Fibroblast of villous mesenchyme (primary cell): ENCODE results near the gene FRMD5. TPM values are rescaled to one million over a fixed set of nuclear protein-coding genes. Genes with fewer than 3 reads are reported as not detected.
"Not testable (repeated sequence)": the region's sequence is repeated elsewhere in the genome, so short reads cannot be mapped to it uniquely, and the experiment has no call there.

Experiments
- DNase-seq: peaks from one replicate; pipeline ENCODE4 v3.0.0-alpha.2; 2010; ENCODE audit warnings: low read depth
- H3K4me3 ChIP-seq: 2 replicates; pipeline ENCODE4 v1.5.1; 2011; ENCODE audit warnings: low read depth, mild to moderate bottlenecking, low read length
- CTCF ChIP-seq: IDR thresholded peaks from 2 replicates; pipeline ENCODE4 v1.5.1; 2012; ENCODE audit warnings: low read depth, mild to moderate bottlenecking, low read length; ENCODE audit not compliant: insufficient read depth
- small RNA-seq: library from RNA; depleted of rRNA; stranded (forward); fragments of <200 nt; gene quantifications from one replicate; pipeline ENCODE3, GENCODE V24; 2012
- total RNA-seq: library from RNA; depleted of rRNA; stranded (reverse); fragments of >200 nt; gene quantifications from 2 replicates; pipeline ENCODE4 v1.2.3, GENCODE V29; 2012

Gene FRMD5
- total RNA-seq, 1 donor: 1.3 TPM

- peak within 1 kb of the TSS; percentile 73 for H3K4me3 ChIP-seq
- peak; percentile 88 for DNase-seq
- no peak for TF ChIP-seq CTCF
Measured at GRCh38 chr15:43826508-43827341, 368.3 kb downstream of the FRMD5 start, which contains the start of gene WDR76. Gene WDR76 (plus strand): TSS chr15:43827002. CDS start chr15:43827033, 31 bp downstream.

GRCh38 chr15:43826029-43826507 is 369.0 kb downstream of the FRMD5 start:
- TF ChIP-seq CTCF: no peak
- H3K4me3 ChIP-seq: peak overlapping the region; percentile 73
- no peak for DNase-seq

- not testable (repeated sequence) for H3K4me3 ChIP-seq, DNase-seq
Measured at GRCh38 chr15:43825305-43825704, 369.8 kb downstream of the FRMD5 start.

- TF ChIP-seq CTCF: no peak
- peak; percentile 98 for DNase-seq
- peak within 1 kb of the TSS; percentile 79 for H3K4me3 ChIP-seq
Measured at GRCh38 chr15:43824302-43825246, 370.5 kb downstream of the FRMD5 start, which contains the start of gene MFAP1. Gene MFAP1 (minus strand): TSS chr15:43824690. CDS start chr15:43824569, 121 bp downstream.

GRCh38 chr15:43821505-43821904 is 373.6 kb downstream of the FRMD5 start:
- peak overlapping the region; percentile 30 for H3K4me3 ChIP-seq
- DNase-seq: peak; percentile 62
- TF ChIP-seq CTCF: no peak

Small RNA genes within 50 kb of the gene (small RNA-seq; reads per million reads assigned to genes)
- gene RF00019: not detected

Other genes with a start within 250 kb of the FRMD5 start
- gene GOLM2, start 93.4 kb upstream of the FRMD5 start, total RNA-seq: 120 and 169 TPM in 2 replicates
- 49.3 and 57.9 TPM in 2 replicates for gene CTDSPL2, start 232.4 kb upstream of the FRMD5 start, total RNA-seq